IPS-18c (cell line): Measurements from ENCODE around the gene FOLR2.

Source experiments
- H3K4me3 ChIP-seq: 2 replicates; pipeline ENCODE4 v1.7.0; 2013; ENCODE audit warnings: low read depth, mild to moderate bottlenecking, low read length, moderate library complexity; ENCODE audit not compliant: insufficient read depth
- H3K9me3 ChIP-seq: one replicate; pipeline ENCODE4 v1.6.1; 2013; ENCODE audit warnings: mild to moderate bottlenecking, low read length, moderate library complexity; ENCODE audit not compliant: control insufficient read depth, insufficient read depth

The FOLR2 gene

GRCh38 chr11:72235351-72236057 lies 18.9 kb downstream of the FOLR2 start:
- Histone ChIP-seq H3K9me3 (no peaks in the 10 kb centered on the region), H3K4me3 (no peak overlapping the region)

GRCh38 chr11:72236083-72236697 lies 19.6 kb downstream of the FOLR2 start:
- Histone ChIP-seq H3K9me3 (no peaks in the 10 kb centered on the region), H3K4me3 (no peak overlapping the region)

DNA sequence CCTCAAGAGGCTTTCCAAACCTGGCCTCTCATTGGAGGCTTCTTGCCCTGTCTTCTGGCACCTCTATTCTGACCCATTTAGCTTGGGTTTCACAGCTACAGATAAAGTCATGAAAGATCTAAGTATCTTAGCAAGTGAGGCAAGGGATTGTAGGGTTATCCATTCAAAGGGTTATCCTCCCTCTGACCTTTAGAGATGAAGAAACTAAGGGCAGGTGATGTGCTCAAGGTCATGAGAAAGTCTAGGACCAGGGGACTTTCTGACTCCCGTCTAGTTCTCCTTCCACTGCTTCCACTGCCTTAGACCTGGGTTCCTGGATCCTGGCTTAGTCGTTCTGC lies 20.1 kb downstream of the FOLR2 start:
- no peaks in the 10 kb centered on the region for H3K9me3 ChIP-seq
- H3K4me3 ChIP-seq = no peak overlapping the region

DNA sequence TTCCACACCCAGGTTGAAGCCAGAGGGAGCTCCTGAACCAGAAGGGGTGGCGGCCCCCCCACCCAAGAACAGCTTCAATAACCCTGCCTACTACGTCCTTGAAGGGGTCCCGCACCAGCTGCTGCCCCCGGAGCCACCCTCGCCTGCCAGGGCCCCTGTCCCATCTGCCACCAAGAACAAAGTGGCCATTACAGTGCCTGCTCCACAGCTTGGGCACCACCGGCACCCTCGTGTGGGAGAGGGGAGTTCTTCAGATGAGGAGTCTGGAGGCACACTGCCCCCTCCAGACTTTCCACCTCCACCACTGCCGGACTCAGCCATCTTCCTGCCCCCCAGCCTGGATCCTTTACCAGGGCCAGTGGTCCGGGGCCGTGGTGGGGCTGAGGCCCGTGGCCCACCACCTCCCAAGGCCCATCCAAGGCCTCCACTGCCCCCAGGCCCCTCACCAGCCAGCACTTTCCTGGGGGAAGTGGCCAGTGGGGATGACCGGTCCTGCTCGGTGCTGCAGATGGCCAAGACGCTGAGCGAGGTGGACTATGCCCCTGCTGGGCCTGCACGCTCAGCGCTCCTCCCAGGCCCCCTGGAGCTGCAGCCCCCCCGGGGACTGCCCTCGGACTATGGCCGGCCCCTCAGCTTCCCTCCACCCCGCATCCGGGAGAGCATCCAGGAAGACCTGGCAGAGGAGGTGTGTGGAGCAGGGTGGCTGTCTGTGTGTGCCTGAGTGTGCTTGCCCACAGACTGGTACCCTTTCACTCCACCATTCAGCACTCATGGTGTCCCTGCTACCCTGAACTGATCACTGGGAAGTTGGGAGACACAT lies 20.7 kb downstream of the FOLR2 start:
- Histone ChIP-seq H3K4me3 (no peak overlapping the region), H3K9me3 (no peaks in the 10 kb centered on the region)

- no peak overlapping the region for H3K4me3 ChIP-seq
- H3K9me3 ChIP-seq = no peaks in the 10 kb centered on the region
These were observed 21.5 kb downstream of the FOLR2 start for GRCh38 chr11:72238040-72238450.

- H3K4me3 ChIP-seq = peak overlapping the region; percentile 44; the same call in 1 of the 2 replicates
- no peaks in the 10 kb centered on the region for H3K9me3 ChIP-seq
These were observed 22.1 kb downstream of the FOLR2 start for GRCh38 chr11:72238492-72239312.

GRCh38 chr11:72239313-72239848 lies 22.8 kb downstream of the FOLR2 start:
- Histone ChIP-seq H3K4me3 (peak overlapping the region; percentile 44; the same call in 1 of the 2 replicates), H3K9me3 (no peaks in the 10 kb centered on the region)

GRCh38 chr11:72239849-72240460 lies 23.4 kb downstream of the FOLR2 start:
- no peaks in the 10 kb centered on the region for H3K9me3 ChIP-seq
- H3K4me3 ChIP-seq = peak overlapping the region; percentile 44

GRCh38 chr11:72240461-72241290 lies 24.1 kb downstream of the FOLR2 start:
- Histone ChIP-seq H3K4me3 (peak overlapping the region; percentile 44), H3K9me3 (no peaks in the 10 kb centered on the region)

DNA sequence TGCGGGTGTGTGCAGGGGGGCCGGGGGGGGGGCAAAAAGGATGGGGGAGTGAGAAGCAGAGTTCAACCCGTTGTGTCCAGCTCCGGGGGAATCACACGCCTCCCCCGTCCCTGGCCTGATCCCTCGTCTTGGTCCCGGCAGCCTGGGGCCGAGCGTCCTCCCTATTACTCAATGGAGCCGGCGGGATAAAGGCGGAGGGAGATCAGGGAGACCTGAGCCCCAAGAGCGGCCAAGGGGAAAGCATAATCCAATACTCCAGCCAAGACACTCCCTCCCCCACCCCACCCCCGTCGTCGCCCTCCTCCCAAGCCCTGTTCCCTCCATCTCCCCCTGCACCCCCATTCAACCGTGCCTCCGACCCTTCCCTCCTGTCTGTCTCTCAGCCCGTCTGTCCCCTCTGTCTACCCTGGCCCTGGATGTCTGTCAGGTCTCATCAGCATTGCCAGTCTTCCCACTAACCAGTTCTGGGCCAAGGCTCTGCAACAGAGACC lies 24.7 kb downstream of the FOLR2 start:
- Histone ChIP-seq H3K4me3 (0 out of 2 replicates have a peak overlapping the region, but pooled peaks have one; percentile 5), H3K9me3 (no peaks in the 10 kb centered on the region)

- Histone ChIP-seq H3K9me3 (no peaks in the 10 kb centered on the region), H3K4me3 (no peak overlapping the region)
These were observed 25.5 kb downstream of the FOLR2 start for GRCh38 chr11:72242141-72242540.

DNA sequence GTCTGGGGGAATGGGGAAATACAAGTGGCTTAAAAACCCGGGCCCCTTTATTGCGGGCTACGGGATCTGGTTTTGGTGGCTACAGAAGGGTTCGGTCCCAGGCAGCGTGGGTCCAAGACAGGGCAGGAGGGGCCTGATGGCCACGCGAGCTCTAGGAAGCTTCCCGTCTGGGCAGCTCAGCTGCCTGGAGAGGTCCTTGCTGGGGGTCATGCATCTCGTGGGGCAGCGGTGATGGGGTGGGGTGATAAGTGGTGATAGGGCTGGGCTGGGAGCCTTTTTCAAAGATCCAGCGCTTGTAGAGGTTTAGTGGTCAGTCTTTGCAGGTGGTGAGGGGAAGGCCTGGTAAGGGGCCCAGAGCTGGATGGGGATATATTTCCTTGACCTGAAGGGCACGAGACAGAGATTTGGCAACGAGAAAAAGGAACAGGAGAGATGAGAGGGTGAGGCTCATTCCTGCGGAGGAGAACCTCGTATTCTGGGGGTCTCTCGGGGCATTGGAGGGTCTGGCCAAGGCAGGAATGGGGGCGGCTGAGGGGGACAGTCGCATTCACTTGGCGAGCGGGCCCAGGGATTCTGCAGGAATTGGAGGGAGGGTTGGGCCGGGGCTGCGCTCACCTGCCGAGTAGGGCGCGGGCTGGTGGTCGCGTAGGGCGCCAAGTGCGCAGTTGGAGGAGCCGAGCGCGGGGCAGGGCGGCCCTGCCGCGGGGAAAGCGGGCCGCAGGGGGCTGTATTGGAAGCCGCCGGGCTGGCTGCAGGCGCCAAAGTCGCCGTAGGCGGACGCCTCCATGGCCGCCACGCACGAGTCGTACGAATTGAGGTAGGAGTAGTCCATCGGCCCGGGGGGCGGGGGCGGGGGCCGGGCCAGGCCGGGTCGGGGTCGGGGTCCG lies 26.8 kb downstream of the FOLR2 start:
- peak overlapping the region; percentile 65; the same call in 1 of the 2 replicates for H3K4me3 ChIP-seq
- H3K9me3 ChIP-seq = no peaks in the 10 kb centered on the region

- Histone ChIP-seq H3K4me3 (peak within 1 kb of the TSS; percentile 65), H3K9me3 (no peaks in the 10 kb centered on the region)
These were observed 27.4 kb downstream of the FOLR2 start, which contains the start of gene PHOX2A for GRCh38 chr11:72244060-72244360. Gene PHOX2A (minus strand): TSS chr11:72244176. CDS start chr11:72244004, 172 bp downstream.

DNA sequence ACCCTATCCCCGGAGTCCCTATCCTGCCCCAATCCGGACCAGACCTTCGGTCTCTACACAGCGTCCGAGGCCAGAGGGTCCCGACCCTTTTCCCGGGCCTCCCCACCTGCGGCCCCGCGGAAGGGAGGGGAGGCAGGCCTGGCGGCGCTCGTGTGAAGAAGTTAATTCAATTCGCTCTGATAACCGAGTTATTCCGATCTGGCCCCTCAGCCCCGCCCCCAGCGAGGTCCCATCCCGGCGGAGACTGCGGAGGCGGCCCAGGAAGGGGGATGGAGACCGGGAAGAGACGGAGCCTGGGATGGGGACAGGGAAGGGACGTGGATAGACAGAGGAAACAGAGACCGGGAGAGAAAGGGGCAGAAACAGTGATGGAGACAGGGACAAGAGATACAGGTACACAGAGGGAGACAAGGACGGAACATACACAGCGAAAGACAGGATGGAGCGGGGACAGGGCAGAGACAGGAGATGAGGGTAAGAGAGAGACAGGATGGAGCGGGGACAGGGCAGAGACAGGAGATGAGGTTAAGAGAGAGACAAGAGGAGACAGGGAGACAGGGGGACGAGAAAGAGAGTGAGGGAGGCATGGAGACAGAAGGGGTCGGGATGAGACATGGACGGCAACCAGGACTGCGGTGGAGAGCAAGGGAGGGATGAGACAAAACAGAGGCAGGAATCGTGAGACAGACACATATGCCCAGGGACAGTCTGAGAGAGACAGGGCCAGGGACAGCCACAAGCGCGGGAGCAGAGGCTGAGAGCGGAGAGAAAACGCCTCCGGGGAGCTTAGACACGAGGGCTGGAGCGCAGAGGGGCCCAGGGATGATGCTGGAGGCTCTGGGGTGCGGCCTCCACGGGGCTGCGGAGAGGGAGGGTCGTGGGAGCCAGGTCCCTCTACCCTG lies 28.0 kb downstream of the FOLR2 start:
- H3K9me3 ChIP-seq = no peaks in the 10 kb centered on the region
- peak overlapping the region; percentile 65 for H3K4me3 ChIP-seq
